ENCODE measurements around the gene CCL4L2.
"Not testable (repeated sequence)": the region's sequence is repeated elsewhere in the genome, so short reads cannot be mapped to it uniquely, and the experiment has no call there.

The CCL4L2 gene

DNA sequence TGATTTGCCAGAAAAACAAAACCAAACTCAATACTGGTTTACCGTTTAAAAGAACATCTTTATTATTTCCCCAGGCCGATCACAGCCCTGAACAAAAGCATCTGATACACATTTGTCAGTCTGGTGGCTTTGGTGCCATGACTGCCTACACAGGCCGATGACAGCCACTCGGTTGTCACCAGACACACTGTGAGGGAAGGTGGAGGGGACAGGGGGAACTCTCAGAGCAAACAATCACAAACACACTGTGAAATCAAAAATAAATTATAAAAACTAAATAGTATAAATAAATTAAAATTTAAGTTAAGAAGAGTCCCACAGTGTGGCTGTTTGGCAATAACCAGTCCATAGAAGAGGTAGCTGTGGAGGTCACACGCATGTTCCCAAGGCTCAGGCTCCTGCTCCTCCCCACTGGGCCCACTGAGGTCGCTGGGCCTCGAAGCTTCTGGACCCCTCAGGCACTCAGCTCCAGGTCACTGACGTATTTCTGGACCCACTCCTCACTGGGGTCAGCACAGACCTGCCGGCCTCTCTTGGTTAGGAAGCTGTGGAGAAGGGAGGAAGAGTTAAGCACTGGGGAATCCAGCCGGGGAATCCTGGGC lies 15.9 kb upstream of the CCL4L2 start:
- H3K4me3 ChIP-seq (ENCODE audit: low read depth, low read length); DNase-seq (ENCODE audit: low read depth): not testable (repeated sequence)

DNA sequence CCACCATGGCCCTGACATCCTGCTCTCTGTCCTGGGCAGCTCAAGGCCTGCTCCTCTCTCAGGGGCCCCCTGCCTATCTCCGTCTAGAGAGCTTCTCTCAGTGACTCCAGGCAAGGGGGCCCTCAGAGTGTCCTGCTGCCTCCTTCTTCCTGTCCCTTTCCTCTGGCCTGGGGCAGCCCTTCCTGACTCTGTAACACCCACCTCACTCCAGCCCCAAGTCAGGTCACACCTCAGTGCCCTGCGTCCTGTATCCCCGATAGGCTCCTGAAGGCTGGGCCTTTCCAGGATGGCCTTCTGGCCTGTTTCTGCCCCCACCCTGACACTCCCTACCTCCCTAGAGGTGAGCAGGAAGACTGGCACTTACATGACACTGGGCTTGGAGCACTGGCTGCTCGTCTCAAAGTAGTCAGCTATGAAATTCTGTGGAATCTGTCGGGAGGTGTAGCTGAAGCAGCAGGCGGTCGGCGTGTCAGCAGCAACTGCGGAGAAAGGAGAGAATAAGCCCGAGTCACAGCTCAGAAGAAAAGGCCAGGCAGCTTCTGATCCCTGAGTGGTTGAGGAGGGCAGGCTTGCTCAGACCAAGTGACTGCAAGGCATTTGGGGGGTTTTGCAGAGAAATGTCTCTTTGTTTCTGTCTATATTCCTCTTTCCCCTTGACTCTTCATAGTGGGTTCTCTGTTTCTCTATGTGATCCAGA lies 15.3 kb upstream of the CCL4L2 start:
- DNase-seq (ENCODE audit: low read depth) = no peak

DNA sequence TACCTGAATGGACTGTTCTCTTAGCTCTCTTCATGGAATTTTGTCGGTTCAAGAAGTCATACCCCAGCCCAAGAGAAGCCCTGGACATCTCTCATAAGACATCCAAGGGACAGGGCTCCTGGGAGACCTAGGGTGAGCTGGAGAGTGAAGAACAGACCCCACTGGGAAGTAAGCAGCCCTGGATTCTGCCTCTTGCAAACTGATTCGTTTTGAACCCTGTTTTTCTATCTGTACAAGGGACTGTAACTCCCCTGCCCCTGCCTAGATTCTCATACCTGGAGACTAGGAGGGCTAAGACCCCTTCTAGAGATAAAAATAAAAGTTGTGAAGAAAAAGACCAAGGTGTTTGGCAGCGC lies 14.8 kb upstream of the CCL4L2 start:
- DNase-seq (ENCODE audit: low read depth) = no peak
- H3K4me3 ChIP-seq (ENCODE audit: low read depth, low read length) = no peak overlapping the region

More for the DNA sequence above, 15.3 kb upstream of the CCL4L2 start:
- H3K4me3 ChIP-seq (ENCODE audit: low read depth, low read length) = no peak overlapping the region

DNA sequence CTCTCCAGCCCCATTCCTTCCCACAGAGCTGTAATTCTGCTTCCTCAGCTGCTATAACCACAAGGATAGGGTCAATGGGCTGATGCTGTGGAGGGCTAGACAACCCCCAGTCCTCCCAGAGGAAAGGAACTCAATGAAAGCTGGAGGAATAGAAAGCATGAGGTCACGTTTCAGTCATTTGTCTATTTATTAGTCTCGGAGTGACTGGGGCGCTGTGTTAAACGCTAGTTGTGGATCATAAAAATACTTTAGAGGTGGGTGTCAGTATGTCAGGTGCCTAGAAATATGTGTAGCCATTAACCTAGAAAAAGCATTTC lies 13.5 kb upstream of the CCL4L2 start:
- no peak for DNase-seq (ENCODE audit: low read depth)
- no peak overlapping the region for H3K4me3 ChIP-seq (ENCODE audit: low read depth, low read length)

DNA sequence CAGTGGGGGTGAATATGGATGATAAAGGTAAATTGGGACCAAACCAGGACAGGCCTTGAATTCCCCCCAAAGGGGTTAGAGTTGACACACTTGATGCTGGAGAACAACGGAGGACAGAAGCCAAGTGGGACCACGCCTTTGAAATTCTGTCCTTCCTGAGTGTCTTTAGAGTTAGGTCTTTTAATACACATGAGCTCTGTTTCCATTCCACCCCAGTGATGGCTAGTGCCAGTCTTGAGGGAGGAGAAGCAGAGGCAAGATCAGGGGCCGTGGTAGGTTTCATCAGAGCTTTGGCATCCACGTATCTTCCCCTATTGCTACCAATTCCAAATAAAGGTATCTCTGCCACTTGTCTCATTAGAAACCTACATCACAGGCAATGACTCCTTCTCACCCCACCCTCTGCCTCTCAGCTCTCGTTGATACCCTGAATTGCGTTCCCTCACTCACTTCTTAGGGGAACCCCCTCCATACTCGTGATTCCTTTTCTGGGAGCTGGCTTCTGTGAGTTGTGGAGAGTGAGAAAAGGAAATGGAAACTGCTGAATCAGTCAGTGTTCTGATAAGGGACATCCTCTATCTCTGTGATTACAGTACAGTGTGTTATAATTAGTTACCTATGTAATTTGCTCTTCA lies 11.9 kb upstream of the CCL4L2 start:
- H3K4me3 ChIP-seq (ENCODE audit: low read depth, low read length) = no peak overlapping the region
- no peak for DNase-seq (ENCODE audit: low read depth)

DNA sequence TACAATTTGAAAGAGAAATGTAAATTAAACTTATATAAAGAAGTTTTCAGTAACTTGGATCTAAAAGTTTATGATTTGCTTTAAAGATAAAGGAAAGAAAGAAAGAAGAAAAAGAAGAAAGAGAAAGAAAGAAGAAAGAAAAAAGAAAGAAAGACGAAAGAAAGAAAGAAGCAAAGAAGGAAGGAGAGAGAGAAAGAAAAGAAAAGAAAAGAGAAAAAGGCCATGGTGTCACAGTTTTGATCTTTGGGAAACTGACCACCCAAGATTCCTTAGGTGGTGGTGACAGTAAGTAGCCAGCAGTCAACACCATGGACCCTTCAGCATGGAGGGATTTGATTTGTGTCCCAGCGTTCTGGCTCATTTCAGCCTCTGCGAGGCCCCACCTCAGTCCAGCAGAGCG lies 9.8 kb upstream of the CCL4L2 start:
- H3K4me3 ChIP-seq (ENCODE audit: low read depth, low read length) = not testable (repeated sequence)

DNA sequence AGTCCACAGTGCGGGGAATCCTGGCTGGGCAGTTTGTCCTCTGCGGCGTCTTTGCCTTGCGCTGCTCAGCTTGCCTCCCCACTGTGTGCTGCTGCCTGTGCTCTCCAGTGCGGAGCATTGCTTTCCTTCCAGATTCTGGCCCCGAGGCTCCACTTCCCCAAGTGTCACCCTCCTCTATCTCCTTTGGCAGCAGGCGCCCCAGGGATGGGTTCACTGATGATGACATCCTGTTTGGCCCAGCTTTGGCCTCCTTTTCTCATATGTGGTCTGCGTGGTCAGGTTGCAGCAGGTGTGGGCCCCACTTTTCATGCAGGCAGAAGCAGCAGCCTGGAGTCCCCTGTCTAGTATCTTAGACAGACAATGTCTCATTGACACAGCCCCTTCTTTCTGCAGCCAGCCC lies 9.4 kb upstream of the CCL4L2 start:
- DNase-seq (ENCODE audit: low read depth); H3K4me3 ChIP-seq (ENCODE audit: low read depth, low read length): not testable (repeated sequence)

More for the DNA sequence above, 9.8 kb upstream of the CCL4L2 start:
- not testable (repeated sequence) for DNase-seq (ENCODE audit: low read depth)

DNA sequence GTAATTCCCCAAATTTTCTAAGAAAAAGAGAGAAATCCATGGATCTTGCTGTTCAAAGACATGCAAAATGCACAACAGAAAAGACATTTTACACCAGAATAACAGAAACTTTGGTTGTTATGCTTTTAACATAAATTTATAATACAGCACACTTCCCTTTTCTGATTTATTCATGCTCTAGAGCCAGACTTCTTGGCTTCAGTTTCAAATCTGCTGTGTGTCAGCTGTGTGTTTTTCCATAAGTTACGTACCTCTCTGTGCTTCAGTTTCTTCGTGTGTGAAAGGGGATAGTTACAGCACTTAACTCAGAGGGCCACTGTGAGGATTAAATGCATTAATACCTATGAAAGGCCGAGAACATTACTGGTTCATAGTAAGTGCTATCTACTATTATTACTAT lies 7.5 kb upstream of the CCL4L2 start:
- H3K4me3 ChIP-seq (ENCODE audit: low read depth, low read length) = no peak overlapping the region
- no peak for DNase-seq (ENCODE audit: low read depth)

DNA sequence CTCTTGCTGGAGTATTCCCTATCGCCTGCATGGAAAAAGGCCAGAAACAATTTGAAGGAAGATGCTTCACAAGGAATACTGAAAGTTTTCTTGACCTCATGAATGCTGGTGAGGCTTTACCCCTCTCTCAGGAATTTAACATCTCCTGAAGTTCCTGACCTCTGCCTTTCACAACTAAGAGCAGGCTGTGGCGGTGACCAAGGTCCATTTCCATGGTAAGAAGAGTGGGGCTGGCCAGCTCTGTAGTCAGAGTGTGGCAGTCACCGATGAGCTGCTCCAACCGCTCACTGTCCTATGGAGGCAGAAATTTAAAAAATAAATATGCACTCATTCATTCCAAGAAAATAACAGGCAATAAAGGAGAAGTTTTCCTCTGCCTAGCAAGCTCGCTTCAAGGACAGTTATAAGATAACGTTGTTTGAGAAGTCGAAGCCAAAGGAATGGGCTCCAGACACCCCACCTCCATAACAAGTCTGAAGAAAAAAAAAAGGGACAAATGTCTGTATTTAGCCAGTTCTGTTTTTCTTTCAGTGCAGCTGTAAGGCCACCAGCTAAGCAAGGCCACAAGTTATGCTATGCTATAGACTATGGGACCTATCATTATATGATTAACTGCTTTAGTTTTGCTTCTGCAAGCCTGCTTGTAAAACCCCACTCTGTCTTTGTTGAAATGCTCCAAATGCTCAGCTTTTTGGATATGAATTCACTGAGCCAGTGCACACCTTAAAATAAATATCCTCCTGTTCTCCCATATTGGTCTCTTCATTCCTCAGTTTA lies 6.0 kb upstream of the CCL4L2 start:
- DNase-seq (ENCODE audit: low read depth) = no peak
- no peak overlapping the region for H3K4me3 ChIP-seq (ENCODE audit: low read depth, low read length)

DNA sequence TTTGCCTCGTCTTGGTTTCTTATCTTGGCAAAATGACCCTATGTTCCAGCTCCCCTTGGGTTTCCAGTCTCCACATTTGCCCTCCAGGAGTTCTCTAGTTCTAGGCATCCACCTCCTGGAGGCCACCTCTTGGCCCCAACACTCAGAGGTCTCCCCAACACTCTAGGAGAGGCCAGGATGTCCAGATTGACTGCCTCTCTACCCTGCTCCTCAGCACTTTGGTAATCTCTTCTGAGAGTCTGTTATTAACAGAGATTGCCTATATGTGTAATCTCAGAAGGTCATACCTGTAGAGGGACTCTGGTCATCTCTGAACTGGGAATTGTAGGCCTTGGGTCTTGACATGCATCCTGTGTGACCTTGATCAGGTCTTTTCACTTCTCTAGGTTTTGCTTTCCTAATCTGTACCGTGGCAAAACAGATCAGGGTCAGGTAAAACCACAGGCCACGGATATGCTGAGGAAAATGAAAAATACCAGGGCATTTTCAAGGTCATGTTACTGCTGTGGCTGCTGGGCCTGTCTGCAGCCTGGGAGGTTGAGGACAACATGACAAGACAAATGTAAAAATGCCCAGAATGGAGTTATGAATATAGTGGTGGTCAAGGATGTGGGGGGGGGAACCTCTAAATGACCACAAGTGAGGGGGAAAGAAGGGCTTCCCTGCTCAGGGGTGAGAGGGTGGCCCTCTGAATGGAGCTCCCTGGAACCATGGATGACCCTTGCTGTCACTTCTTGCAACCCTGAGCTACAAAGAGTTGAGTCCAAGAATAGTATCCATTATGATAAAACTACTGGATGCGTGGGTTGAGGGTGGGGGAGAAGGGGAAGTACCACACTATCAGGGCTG lies 5.0 kb upstream of the CCL4L2 start:
- DNase-seq (ENCODE audit: low read depth) = no peak

DNA sequence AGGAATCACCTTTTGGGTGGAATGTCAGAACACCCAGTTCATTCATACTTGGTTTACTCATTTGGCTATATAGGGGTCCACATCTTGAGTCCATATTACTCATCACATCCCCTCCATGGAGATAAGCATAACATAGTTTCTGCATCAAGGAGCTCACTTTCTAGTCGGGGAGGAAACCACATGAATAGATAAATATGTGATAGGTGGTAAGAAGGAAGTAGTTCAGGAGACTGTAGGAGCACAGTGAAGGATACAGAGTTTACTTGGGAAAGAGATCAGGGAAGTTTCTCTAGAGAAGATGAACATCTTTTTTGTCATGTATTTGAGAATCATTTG lies 4.4 kb upstream of the CCL4L2 start:
- H3K4me3 ChIP-seq (ENCODE audit: low read depth, low read length); DNase-seq (ENCODE audit: low read depth): not testable (repeated sequence)

More for the DNA sequence above, 5.0 kb upstream of the CCL4L2 start:
- H3K4me3 ChIP-seq (ENCODE audit: low read depth, low read length) = no peak overlapping the region

DNA sequence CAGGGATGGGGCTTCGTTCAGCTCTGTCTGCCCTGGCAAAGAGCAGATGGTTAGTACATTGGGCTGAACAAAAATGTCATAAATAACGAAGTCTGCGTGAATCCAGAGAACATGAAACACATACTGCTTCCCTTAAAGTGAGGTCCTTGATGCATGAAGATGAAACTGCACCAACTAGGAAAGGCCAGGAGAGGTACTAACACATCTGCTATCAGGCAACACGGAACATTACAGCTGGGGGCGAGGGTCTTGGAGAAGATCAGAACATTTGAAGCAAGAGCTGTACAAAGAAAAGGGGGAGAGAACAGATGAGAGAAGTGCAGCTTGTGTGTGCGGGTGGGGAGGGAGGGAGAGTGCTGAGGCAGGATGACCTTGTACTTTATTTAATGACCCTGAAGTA lies 3.5 kb upstream of the CCL4L2 start:
- not testable (repeated sequence) for H3K4me3 ChIP-seq (ENCODE audit: low read depth, low read length); DNase-seq (ENCODE audit: low read depth)

DNA sequence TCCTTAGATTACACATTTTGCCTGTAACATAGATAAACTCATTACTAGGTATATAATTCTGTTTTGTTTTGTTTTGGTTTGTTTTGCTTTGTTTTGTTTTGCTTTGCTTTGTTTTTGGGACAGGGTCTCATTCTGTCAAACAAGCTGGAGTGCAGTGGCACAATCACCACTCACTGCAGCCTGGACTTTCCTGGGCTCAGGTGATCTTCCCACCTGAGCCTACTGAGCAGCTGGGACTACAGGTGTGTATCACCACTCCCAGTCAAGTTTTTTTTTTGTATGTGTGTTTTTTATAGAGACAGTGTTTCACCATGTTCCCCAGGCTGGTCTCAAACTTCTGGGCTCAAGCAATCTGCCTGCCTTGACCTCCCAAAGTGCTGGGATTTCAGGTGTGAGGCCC lies 1.3 kb upstream of the CCL4L2 start:
- no peak for DNase-seq (ENCODE audit: low read depth)
- H3K4me3 ChIP-seq (ENCODE audit: low read depth, low read length) = no peak overlapping the region

DNA sequence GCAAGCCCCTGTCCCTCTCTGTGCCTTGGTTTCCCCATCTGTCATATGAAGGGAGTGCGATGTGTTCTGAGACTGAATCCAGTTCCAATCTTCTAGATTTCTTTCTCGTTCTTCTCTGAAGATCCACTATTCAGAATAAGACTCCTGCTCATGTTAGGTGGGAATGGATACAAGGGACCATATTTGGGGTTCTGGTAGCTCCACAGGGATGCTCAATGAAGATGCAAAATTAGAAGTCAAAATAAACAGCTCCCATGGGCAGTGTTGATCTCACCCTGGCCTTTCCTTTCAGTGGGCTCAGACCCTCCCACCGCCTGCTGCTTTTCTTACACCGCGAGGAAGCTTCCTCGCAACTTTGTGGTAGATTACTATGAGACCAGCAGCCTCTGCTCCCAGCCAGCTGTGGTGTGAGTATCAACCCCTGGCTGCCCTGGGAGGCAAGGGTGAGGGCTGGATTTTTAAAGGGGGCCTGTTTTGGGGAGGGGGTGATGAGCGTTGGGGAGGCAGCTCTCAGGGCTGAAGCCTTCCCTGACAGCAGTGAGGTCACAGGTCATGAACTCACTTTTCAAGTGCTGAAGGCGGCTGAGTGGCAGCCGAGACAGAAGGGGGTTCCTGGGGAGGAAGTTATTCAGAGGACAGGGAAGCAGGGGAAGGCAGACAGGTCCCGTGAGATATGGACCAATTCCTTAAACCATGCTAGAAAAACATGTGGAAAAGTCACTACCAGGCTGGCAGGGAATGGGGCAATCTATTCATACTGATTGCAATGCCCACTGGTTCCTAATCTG lies 815 bp downstream of the CCL4L2 start:
- not testable (repeated sequence) for DNase-seq (ENCODE audit: low read depth); H3K4me3 ChIP-seq (ENCODE audit: low read depth, low read length)

DNA sequence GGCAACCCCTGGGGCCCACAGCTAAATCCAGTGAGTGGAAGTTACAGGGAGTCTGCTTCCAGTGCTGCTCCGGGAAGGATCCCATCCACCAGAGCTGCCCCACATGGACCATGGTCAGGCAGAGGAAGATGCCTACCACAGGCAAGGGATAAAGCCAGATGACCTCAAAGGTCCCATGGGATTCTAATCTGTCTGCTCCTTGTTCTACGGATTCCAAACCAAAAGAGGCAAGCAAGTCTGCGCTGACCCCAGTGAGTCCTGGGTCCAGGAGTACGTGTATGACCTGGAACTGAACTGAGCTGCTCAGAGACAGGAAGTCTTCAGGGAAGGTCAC lies 1.4 kb downstream of the CCL4L2 start:
- DNase-seq (ENCODE audit: low read depth) = no peak
- H3K4me3 ChIP-seq (ENCODE audit: low read depth, low read length) = no peak overlapping the region

DNA sequence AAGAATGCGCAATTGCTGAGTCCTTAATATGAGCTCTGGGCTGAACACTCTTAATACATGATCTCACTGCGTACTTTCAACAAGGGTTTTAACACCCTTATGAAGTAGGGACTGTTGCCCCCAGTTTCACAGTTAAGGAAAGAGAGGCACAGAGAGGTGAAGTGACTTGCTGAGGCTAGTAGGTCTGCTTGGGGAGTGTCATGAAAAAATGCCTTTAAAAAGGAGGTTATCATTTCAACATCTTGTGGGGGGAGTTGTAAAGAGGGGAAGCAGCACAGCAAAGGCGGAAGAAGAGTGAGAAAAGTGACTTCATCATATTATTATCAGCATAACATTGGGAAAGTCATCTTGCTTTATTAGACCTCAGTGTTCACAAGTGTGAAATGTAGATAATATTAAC lies 2.1 kb downstream of the CCL4L2 start:
- H3K4me3 ChIP-seq (ENCODE audit: low read depth, low read length) = no peak overlapping the region
- no peak for DNase-seq (ENCODE audit: low read depth)

DNA sequence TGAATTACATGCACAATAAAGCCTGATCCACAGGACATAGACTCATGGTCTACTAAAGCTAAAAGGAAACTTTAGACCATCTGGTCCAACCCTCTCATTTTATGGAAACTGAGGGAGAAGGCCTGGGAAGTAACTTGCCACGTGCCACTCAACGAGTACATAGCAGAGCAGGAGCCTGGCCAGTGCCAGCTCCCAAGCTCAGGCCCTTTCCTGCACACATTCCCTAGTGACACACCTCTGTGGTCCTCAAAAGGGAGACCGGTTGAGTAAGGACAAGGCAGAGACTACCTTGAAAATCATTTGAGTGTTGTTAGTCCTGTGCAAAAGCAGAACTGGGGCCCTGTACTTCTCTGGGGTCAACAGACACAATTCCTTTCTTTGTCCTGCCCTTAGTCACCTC lies 2.8 kb downstream of the CCL4L2 start:
- H3K4me3 ChIP-seq (ENCODE audit: low read depth, low read length) = no peak overlapping the region
- no peak for DNase-seq (ENCODE audit: low read depth)

DNA sequence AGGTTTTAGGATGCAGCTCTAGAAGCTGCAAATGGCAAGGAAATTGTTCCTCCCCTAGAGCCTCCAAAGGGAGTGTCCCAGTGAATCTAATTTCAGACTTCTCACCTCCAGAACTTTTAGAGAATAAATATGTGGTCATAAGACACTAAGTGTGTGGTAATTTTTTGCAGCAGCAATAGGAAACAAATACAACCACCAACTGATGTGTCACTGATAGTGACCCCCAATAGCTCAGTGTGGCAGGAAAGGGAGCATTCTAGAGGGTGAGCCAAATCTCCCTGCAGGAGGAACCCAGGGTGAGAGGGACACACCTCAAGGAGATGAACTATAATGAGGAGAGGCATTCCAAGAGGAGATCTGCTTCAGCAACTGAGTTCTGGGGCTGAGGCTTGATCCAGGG lies 4.1 kb downstream of the CCL4L2 start:
- H3K4me3 ChIP-seq (ENCODE audit: low read depth, low read length) = no peak overlapping the region
- DNase-seq (ENCODE audit: low read depth) = no peak
